OCI-LY1 (cell line): ENCODE measurements around the gene PCNX2.

ENCODE experiments used
- H2AFZ ChIP-seq: fragments of 200-600 bp; sonication (generic), shearing (Covaris generic); 2 replicates; pipeline ENCODE4 v1.6.0; 2014; ENCODE audit warnings: antibody characterized with exemption, mild to moderate bottlenecking, low read length
- H3F3A ChIP-seq: fragments of 200-600 bp; sonication (generic), shearing (Covaris generic); 2 replicates; pipeline ENCODE4 v1.6.0; 2014; ENCODE audit warnings: mild to moderate bottlenecking, antibody characterized with exemption, low read length, moderate library complexity; ENCODE audit not compliant: insufficient read depth
- H3K27ac ChIP-seq: fragments of 200-600 bp; sonication (generic); 2 replicates; pipeline ENCODE4 v1.5.1; 2014; ENCODE audit warnings: low read length, mixed run types, mild to moderate bottlenecking, low read depth; ENCODE audit not compliant: poor library complexity, severe bottlenecking
- H3K27me3 ChIP-seq: fragments of 200-600 bp; sonication (generic); 2 replicates; pipeline ENCODE4 v1.6.0; 2014; ENCODE audit warnings: antibody characterized with exemption, mild to moderate bottlenecking, low read length, moderate library complexity; ENCODE audit not compliant: insufficient read depth
- H3K36me3 ChIP-seq: fragments of 200-600 bp; sonication (generic); 2 replicates; pipeline ENCODE4 v1.6.1; 2014; ENCODE audit warnings: mild to moderate bottlenecking, antibody characterized with exemption, low read length, moderate library complexity, mixed read lengths; ENCODE audit not compliant: insufficient read depth
- H3K4me1 ChIP-seq: fragments of 200-600 bp; sonication (generic); 2 replicates; pipeline ENCODE4 v1.5.1; 2014; ENCODE audit warnings: mild to moderate bottlenecking, low read length, moderate library complexity; ENCODE audit not compliant: insufficient read depth, severe bottlenecking
- H3K4me2 ChIP-seq: fragments of 200-600 bp; sonication (generic), shearing (Covaris generic); 2 replicates; pipeline ENCODE4 v1.6.1; 2014; ENCODE audit warnings: low read length
- H3K4me3 ChIP-seq: fragments of 200-600 bp; sonication (generic); 2 replicates; pipeline ENCODE4 v1.5.1; 2014; ENCODE audit warnings: low read length, low read depth, mild to moderate bottlenecking, mixed read lengths; ENCODE audit not compliant: poor library complexity, severe bottlenecking
- H3K79me2 ChIP-seq: fragments of 200-600 bp; shearing (Covaris generic); 2 replicates; pipeline ENCODE4 v1.6.1; 2016; ENCODE audit warnings: mixed run types, low read length, mixed read lengths; ENCODE audit not compliant: insufficient read depth
- H3K9ac ChIP-seq: fragments of 200-600 bp; sonication (generic), shearing (Covaris generic); 2 replicates; pipeline ENCODE4 v1.6.1; 2014; ENCODE audit warnings: mild to moderate bottlenecking, low read length, mixed read lengths
- H3K9me2 ChIP-seq: fragments of 200-600 bp; sonication (generic), shearing (Covaris generic); 2 replicates; pipeline ENCODE4 v1.6.1; 2014; ENCODE audit warnings: low read depth, mild to moderate bottlenecking, low read length, mixed read lengths
- H3K9me3 ChIP-seq: fragments of 200-600 bp; shearing (Covaris generic); 2 replicates; pipeline ENCODE4 v1.6.1; 2014; ENCODE audit warnings: low read length, mixed read lengths
- H4K20me1 ChIP-seq: fragments of 200-600 bp; sonication (generic), shearing (Covaris generic); 2 replicates; pipeline ENCODE4 v1.6.0; 2016; ENCODE audit warnings: mild to moderate bottlenecking, low read length; ENCODE audit not compliant: insufficient read depth
- CTCF ChIP-seq: fragments of 200-600 bp; sonication (generic), shearing (Covaris generic); IDR thresholded peaks from 2 replicates; pipeline ENCODE4 v1.5.1; 2017; ENCODE audit warnings: mild to moderate bottlenecking, antibody characterized with exemption, low read length, moderate library complexity, mixed read lengths
- EZH2 ChIP-seq: fragments of 200-600 bp; sonication (generic), shearing (Covaris generic); IDR thresholded peaks from 2 replicates; pipeline ENCODE4 v1.8.0; 2017; ENCODE audit warnings: borderline replicate concordance, mixed run types, mild to moderate bottlenecking, antibody characterized with exemption, low read length, moderate library complexity, mixed read lengths

PCNX2 gene

GRCh38 chr1:233295237-233295974 lies at the start of gene PCNX2:
Gene PCNX2 (minus strand): TSS chr1:233295725. CDS start chr1:233295478, 247 bp downstream.
- Histone ChIP-seq H3K9me3 (no peaks in the 10 kb centered on the region), H3K36me3 (no peaks in the 10 kb centered on the region), H2AFZ (peak within 1 kb of the TSS; percentile 89), H3K27me3 (no peaks in the 10 kb centered on the region), H3K9ac (peak within 1 kb of the TSS; percentile 60), H3K4me1 (peaks cover 34% of the 10 kb centered on the region), H3K27ac (no peak within 1 kb of the TSS), H3K79me2 (no peaks in the 10 kb centered on the region), H3F3A (no peaks in the 10 kb centered on the region), H3K4me2 (peak within 1 kb of the TSS; percentile 69), H3K9me2 (no peaks in the 10 kb centered on the region), H4K20me1 (no peaks in the 10 kb centered on the region), H3K4me3 (peak within 1 kb of the TSS; percentile 73)
- TF ChIP-seq CTCF = no peak
- TF ChIP-seq EZH2 = no peak

GRCh38 chr1:233343262-233343661 lies 47.7 kb upstream of the PCNX2 start:
- Histone ChIP-seq H3K36me3 (no peaks in the 10 kb centered on the region), H3K27ac (no peak overlapping the region), H4K20me1 (no peaks in the 10 kb centered on the region), H2AFZ (no peak overlapping the region), H3K4me1 (no peaks in the 10 kb centered on the region), H3K27me3 (no peaks in the 10 kb centered on the region), H3K79me2 (no peaks in the 10 kb centered on the region), H3K4me2 (no peak overlapping the region), H3K9me3 (no peaks in the 10 kb centered on the region), H3F3A (no peaks in the 10 kb centered on the region), H3K9ac (no peak overlapping the region), H3K4me3 (no peak overlapping the region), H3K9me2 (no peaks in the 10 kb centered on the region)
- no peak for TF ChIP-seq CTCF
- TF ChIP-seq EZH2 = no peak

- Histone ChIP-seq H4K20me1 (no peaks in the 10 kb centered on the region), H3K36me3 (no peaks in the 10 kb centered on the region), H3K4me3 (no peak overlapping the region), H3K4me2 (no peak overlapping the region), H3K9me2 (no peaks in the 10 kb centered on the region), H3K9ac (no peak overlapping the region), H3F3A (no peaks in the 10 kb centered on the region), H3K27ac (no peak overlapping the region), H3K27me3 (no peaks in the 10 kb centered on the region), H3K4me1 (no peaks in the 10 kb centered on the region), H3K9me3 (no peaks in the 10 kb centered on the region), H2AFZ (no peak overlapping the region), H3K79me2 (no peaks in the 10 kb centered on the region)
- TF ChIP-seq CTCF (no peak), EZH2 (no peak)
These were observed 46.6 kb upstream of the PCNX2 start for GRCh38 chr1:233342086-233342485.
